PFSK-1 (cell line): ENCODE results near the gene SAE1.

Source experiments
- POLR2AphosphoS5 ChIP-seq: IDR thresholded peaks from 2 replicates; pipeline ENCODE4 v1.6.1; 2012; ENCODE audit warnings: low read depth, mild to moderate bottlenecking, control low read depth, low read length, moderate library complexity
- SIN3A ChIP-seq: IDR thresholded peaks from 2 replicates; pipeline ENCODE4 v1.6.1; 2012; ENCODE audit warnings: mild to moderate bottlenecking, low read length, moderate library complexity, borderline replicate concordance; ENCODE audit not compliant: insufficient read depth

DNA sequence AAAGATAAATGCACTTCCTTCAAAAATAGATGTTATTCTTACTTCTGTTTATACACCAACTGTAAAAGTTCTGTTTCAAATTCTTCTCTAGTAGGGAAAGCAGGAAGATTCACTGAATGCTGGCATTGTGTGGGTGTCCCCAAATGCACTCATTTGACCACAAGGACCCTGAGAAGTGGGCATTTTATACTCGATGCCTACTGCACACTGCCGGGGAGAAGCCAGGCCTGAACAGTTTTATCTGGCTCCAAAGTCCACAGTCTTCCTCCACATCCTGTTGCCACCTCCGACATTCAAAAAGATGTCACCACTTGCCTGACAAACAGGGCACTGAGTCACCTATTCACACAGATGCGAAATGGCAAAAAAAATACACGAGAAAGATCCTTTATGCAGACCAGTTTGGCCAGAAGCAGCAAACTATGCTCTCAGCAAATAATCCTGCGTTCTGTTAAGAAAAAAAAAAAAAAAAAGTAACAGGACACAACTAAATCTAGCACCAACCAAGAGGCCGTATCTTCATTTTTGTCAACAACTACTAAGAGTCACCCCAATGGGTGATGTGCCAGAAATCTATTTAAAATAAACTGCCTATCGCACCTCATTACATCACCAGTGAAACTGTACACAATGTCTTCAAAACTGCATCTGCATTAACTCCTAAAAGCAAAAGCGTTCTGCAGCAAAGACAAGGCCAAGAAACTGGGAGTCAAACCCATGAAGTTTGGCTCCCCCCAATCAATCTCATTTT is 23.3 kb upstream of the SAE1 start:
- TF ChIP-seq SIN3A (no peak), POLR2AphosphoS5 (no peak)
